ENCODE results near the gene TRIM69.

TRIM69 gene

GRCh38 chr15:44813231-44813630 lies 76.9 kb downstream of the TRIM69 start:
- TF ChIP-seq CTCF (IDR thresholded peaks at IDR 0.05) = no peak
